GM12872 (cell line): Measurements from ENCODE around the gene MAX.

Experiments
- CTCF ChIP-seq: IDR thresholded peaks from 3 replicates; pipeline ENCODE4 v1.5.1; 2011; ENCODE audit warnings: low read depth, mild to moderate bottlenecking, low read length, moderate library complexity; ENCODE audit not compliant: insufficient read depth

MAX gene

GRCh38 chr14:65074449-65075150 lies 27.7 kb downstream of the MAX start:
- no peak for TF ChIP-seq CTCF

GRCh38 chr14:65073605-65074201 lies 28.6 kb downstream of the MAX start:
- no peak for TF ChIP-seq CTCF

DNA sequence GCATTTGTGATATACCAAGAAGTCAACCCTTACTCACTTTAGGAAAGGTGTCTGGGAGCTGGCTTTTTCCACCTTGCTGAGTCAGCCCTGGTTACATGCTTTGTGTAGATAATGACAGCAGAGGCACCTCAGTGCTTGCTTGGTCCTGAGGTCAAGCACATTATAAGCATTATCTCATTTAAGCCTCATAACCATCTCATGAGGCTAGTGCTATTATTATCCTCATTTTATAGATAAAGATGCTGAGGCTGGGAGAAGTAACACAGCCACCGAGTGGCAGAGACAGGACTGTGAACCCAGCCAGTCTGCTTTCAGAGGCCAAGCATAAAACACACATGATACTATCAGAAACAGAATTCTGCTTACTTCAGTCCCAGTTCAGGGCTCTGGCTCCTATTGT lies 29.4 kb downstream of the MAX start:
- no peak for TF ChIP-seq CTCF

DNA sequence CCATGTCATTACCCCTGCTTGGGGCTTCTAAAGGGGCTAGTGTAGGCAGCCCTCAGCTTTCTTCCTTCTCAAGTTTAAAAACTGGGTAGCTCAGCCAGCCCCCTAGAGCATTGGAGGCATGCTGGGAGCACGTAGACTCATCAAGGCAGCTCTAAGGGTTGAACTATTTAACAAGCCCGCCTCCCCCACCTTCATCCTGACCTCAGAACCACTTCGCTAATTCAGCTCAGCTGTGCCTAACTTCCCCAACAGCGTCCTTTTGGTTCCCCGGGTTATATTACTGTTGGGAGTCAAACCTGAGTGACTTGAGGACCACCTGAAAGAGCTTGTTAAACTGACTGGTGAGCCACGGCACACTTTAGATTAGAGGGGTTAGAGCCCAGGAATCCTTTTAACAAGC lies 30.1 kb downstream of the MAX start:
- TF ChIP-seq CTCF = no peak

GRCh38 chr14:65071544-65071943 lies 30.8 kb downstream of the MAX start:
- TF ChIP-seq CTCF = no peak

DNA sequence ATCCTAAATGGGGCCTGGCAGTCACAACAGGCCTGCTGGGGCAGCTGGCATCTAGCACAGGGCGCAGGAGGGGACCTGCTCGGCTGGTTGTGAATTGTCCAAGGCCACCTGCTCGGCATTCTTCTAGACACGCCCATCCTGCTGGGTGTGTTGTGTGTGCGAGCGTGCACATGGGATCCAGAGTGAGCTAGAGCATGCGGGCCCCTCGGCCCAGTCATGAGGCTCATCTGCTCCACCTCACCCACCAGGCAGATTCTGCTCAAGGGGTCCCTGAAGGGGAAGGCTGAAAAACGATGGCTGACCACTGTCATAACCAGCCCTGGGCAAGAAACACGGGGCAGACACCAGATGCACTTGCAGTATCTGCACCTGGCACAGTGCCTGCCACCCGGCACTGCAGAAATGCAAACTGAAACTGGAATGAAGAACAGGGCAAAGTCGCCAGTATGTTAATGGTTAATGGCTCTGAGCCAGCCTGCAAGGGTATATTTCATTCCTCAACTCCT lies 31.8 kb downstream of the MAX start:
- TF ChIP-seq CTCF = no peak

GRCh38 chr14:65069874-65070413 lies 32.4 kb downstream of the MAX start:
- no peak for TF ChIP-seq CTCF
